NT2/D1 (cell line): ENCODE measurements around the gene APLNR.

ENCODE experiments used
- DNase-seq: peaks from one replicate; pipeline ENCODE4 v3.0.0-alpha.2; 2011; ENCODE audit warnings: low read depth, low spot score
- H3K27me3 ChIP-seq: 2 replicates; pipeline ENCODE4 v1.6.0; 2011; ENCODE audit warnings: mild to moderate bottlenecking; ENCODE audit not compliant: insufficient read length, insufficient read depth
- H3K36me3 ChIP-seq: 2 replicates; pipeline ENCODE4 v1.6.1; 2011; ENCODE audit warnings: mild to moderate bottlenecking, low read length, mixed read lengths; ENCODE audit not compliant: insufficient read depth, insufficient read length
- H3K4me1 ChIP-seq: 2 replicates; pipeline ENCODE4 v1.5.1; 2011; ENCODE audit not compliant: insufficient read depth, insufficient read length
- H3K4me3 ChIP-seq: 2 replicates; pipeline ENCODE4 v1.5.1; 2011; ENCODE audit warnings: low read depth; ENCODE audit not compliant: insufficient read length
- H3K9ac ChIP-seq: 2 replicates; pipeline ENCODE4 v1.6.0; 2011; ENCODE audit warnings: low read depth; ENCODE audit not compliant: insufficient read length
- H3K9me3 ChIP-seq: 2 replicates; pipeline ENCODE4 v1.5.1; 2011; ENCODE audit warnings: mild to moderate bottlenecking, low read length; ENCODE audit not compliant: insufficient read depth
- SUZ12 ChIP-seq: IDR thresholded peaks from 2 replicates; pipeline ENCODE4 v1.6.1; 2011; ENCODE audit not compliant: insufficient read length, insufficient read depth; ENCODE audit errors: extremely low read depth
- YY1 ChIP-seq: IDR thresholded peaks from 2 replicates; pipeline ENCODE4 v1.6.1; 2011; ENCODE audit not compliant: insufficient read length, insufficient read depth
- ZNF274 ChIP-seq: IDR thresholded peaks from 2 replicates; pipeline ENCODE4 v1.6.1; 2011; ENCODE audit warnings: mild to moderate bottlenecking, low read depth, low read length

The APLNR gene

DNA sequence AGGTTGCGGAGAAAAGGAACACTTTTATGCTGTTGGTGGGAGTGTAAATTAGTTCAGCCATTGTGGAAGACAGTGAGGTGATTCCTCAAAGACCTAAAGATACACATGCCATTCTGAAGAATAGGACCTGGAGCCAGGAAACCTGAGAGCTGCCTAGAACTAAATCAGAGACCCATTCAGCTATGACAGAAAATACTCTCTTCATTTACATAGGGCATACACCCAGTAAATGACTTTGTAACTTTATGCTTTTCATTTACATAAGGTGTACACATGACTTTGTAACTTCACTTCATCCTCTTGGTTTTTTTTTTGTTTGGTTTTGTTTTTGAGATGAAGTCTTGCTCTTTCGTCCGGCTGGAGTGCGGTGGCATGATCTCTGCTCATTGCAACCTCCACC lies 25.1 kb upstream of the APLNR start:
- Histone ChIP-seq H3K27me3 (no peaks in the 10 kb centered on the region), H3K9ac (no peak overlapping the region), H3K4me3 (no peak overlapping the region), H3K36me3 (no peaks in the 10 kb centered on the region), H3K9me3 (peaks cover 8% of the 10 kb centered on the region), H3K4me1 (no peaks in the 10 kb centered on the region)
- no peak for DNase-seq
- TF ChIP-seq YY1 (no peak), SUZ12 (no peak), ZNF274 (no peak)

DNA sequence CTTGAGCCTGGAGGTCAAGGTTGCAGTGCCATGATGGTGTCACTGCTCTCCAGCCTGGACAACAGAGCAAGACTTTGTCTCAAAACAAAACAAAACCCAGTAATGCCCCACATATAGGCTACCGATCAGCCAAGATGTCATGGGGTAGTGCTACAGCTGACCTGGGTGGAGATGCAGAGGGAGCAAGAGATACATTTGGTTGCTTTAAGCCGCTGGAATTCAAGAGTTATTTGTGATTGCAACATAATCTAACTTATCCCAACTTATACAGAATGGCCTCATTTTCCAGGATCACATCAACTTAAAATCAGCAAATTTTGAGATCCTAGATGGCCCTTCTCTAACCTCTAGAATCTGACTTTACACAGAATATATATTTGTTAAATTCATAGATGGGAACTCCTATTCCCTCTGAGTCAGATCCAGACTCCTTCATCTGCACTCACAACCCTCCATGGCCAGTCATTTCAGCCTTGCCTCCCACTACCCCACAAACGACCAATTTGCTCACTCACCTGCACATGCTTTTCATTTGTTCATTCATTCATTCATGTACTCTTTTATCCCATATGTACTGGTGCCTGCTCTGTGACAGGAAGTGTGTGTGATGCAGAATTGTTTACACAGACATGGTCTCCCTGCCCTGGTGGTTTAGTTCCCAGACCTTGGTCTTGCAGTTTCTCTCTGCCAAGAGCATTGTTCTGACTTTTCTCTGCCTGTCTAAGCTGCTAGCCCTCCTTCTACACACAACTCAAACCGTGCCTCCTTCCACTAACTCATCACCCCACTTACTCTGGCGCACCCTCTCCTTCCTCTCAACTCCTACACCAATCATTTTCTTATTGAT lies 24.1 kb upstream of the APLNR start:
- H3K27me3 ChIP-seq, result no peaks in the 10 kb centered on the region
- TF ChIP-seq ZNF274 (no peak), YY1 (no peak), SUZ12 (no peak)
- DNase-seq, result no peak
- H3K4me3 ChIP-seq, result no peak overlapping the region
- peaks cover 14% of the 10 kb centered on the region for H3K9me3 ChIP-seq
- H3K9ac ChIP-seq, result no peak overlapping the region
- no peaks in the 10 kb centered on the region for H3K4me1 ChIP-seq
- no peaks in the 10 kb centered on the region for H3K36me3 ChIP-seq

DNA sequence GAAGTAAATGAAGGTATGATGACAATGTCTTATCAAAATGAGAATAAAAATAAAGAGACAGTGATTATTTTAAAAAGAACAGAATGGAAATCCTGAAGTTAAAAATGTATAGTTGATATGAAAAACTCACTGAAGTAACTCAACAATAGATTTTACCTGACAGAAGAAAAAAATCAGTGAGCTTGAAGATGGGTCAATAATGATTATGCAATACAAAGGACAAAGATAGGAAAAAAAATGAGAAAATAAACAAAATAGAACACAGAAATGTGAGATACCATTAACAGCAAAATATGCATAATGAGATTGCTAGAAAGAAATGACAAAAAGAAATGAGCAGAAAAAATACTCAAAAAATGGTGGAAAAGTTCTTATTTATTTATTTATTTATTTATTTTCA lies 19.1 kb upstream of the APLNR start:
- Histone ChIP-seq H3K9me3 (peaks cover 11% of the 10 kb centered on the region; the same call in 1 of the 2 replicates), H3K9ac (no peak overlapping the region)

DNA sequence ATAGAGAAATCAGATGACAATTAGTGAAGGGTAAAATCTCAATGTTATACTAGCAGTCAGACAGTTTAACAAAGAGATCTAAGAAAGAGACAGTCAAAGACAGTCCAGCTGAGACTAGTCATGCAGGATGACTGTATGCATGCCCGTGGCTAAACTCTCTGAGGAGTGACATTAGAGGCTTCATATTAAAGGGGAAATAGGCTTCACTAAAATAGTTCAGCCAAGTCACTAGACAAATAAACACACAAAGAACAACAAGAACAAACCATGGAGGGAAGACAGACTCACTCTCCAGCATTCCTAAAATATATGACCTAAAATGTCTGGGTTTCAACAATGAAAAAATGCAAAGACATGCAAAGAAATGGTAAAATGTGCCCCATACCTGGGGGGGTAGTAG lies 18.6 kb upstream of the APLNR start:
- Histone ChIP-seq H3K27me3 (no peaks in the 10 kb centered on the region), H3K4me3 (no peak overlapping the region), H3K9ac (no peak overlapping the region), H3K36me3 (no peaks in the 10 kb centered on the region), H3K4me1 (no peaks in the 10 kb centered on the region), H3K9me3 (peaks cover 11% of the 10 kb centered on the region; the same call in 1 of the 2 replicates)
- no peak for DNase-seq
- TF ChIP-seq SUZ12 (no peak), ZNF274 (no peak), YY1 (no peak)

More for the DNA sequence above, 19.1 kb upstream of the APLNR start:
- Histone ChIP-seq H3K36me3 (no peaks in the 10 kb centered on the region), H3K4me1 (no peaks in the 10 kb centered on the region), H3K27me3 (no peaks in the 10 kb centered on the region), H3K4me3 (no peak overlapping the region)
- no peak for DNase-seq
- TF ChIP-seq ZNF274 (no peak), YY1 (no peak), SUZ12 (no peak)

DNA sequence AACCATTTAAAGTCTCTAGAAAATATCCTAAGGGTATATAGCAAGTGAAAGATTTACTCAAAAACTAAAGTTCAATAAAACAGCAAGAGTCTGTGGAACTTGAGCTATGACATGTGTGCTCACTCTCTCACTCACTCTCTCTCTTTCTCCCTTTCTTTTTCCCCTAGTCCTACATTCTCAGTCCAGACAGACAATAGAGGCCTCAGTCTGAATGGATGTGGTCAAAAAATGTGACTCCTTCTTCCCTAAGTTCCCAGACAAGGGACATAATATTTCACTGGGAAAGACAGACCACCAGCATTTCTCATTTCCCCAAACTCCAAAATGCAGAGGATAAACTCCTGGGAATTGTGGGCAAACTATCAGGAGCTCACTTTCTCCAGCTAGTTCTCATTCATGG lies 17.6 kb upstream of the APLNR start:
- H3K4me3 ChIP-seq, result no peak overlapping the region
- no peak for DNase-seq
- no peaks in the 10 kb centered on the region for H3K27me3 ChIP-seq
- TF ChIP-seq ZNF274 (no peak), SUZ12 (no peak), YY1 (no peak)
- no peaks in the 10 kb centered on the region for H3K36me3 ChIP-seq
- no peaks in the 10 kb centered on the region for H3K4me1 ChIP-seq
- peaks cover 11% of the 10 kb centered on the region; the same call in 1 of the 2 replicates for H3K9me3 ChIP-seq
- no peak overlapping the region for H3K9ac ChIP-seq

DNA sequence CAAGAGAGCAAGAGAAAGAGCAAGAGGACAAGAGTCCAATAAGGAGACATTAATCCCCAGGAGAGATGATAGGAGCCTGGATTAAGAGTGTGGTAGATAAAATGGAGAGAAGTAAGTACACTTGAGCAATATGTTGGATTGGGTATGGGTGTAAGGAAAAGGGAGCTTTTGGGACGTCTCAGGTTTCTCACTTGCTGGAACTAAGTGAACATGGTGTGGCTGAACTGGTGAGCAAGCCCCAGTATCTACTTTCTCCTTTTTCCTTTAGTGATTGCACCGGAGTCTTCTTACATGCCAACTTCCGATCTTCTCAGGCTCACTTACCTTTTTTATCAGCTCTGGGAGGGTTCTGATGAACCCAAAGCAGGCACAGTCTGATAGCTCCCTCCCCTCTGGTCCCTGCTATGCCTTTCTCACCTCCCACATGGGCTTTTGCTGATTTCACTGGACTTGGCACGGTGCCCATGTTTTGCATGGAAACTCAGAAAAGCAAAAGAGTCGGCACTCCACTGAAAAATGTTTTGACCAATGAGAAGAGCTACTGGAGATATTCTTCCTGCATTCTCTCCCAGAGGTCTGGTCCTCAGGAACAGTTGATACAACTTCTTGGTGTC lies 14.5 kb upstream of the APLNR start:
- no peak for TF ChIP-seq SUZ12
- TF ChIP-seq YY1, result no peak
- TF ChIP-seq ZNF274, result no peak
- DNase-seq, result no peak
- Histone ChIP-seq H3K9ac (no peak overlapping the region), H3K4me1 (peaks cover 3% of the 10 kb centered on the region), H3K9me3 (peaks cover 5% of the 10 kb centered on the region; the same call in 1 of the 2 replicates), H3K36me3 (no peaks in the 10 kb centered on the region), H3K27me3 (no peaks in the 10 kb centered on the region), H3K4me3 (no peak overlapping the region)

DNA sequence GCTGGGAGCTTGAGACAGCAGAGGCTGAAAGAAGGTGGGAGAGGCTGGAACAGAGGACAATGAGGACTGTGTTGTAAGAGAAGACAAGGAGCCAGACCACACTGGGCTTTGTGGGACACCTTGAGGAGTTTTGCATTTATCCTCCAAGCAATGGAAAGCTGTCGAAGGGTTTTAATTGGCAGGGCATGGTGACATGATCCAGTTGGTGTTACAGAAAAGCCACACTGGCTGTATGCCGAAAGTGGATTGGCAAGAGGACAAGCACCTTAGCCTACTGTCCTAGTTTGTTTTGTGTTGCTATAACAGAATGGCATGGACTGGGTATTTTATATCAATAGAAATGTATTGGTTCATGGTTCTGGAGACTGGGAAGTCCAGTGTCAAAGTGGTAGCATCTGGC lies 14.0 kb upstream of the APLNR start:
- no peak for DNase-seq
- Histone ChIP-seq H3K9ac (no peak overlapping the region), H3K4me3 (no peak overlapping the region), H3K27me3 (no peaks in the 10 kb centered on the region), H3K4me1 (peaks cover 3% of the 10 kb centered on the region), H3K36me3 (no peaks in the 10 kb centered on the region), H3K9me3 (no peaks in the 10 kb centered on the region)
- TF ChIP-seq YY1 (no peak), SUZ12 (no peak), ZNF274 (no peak)
